COLO668 (cell line): Measurements from ENCODE around the gene LEFTY1.
A peak's percentile ranks its signal among the peaks of the same experiment; 100 is the strongest.
"Not testable (repeated sequence)": the region's sequence is repeated elsewhere in the genome, so short reads cannot be mapped to it uniquely, and the experiment has no call there.

Source experiments
- DNase-seq: peaks from one replicate; lab custom pipeline; 2025; ENCODE audit not compliant: unreplicated experiment; lab: John Stamatoyannopoulos, UW

Gene LEFTY1

DNA sequence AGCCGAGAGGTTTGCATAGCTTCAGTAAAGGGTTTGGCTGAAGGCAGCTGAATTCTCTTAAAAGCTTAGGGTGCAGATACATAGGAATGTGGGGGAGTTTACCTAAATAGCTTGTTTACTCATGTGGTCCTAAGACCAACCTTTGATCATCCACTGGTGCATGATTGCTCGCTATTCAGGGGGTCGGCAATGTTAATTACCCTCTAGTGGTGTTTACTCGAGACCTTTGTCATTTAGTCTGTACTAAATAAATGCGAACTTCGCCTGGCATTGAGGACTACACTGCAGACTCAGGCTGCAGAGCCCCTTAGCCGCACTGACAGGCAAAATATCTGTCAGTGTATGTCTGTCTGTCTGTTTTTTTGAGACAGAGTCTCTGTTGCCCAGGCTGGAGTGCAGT is 38.6 kb downstream of the LEFTY1 start:
- no peak for DNase-seq

DNA sequence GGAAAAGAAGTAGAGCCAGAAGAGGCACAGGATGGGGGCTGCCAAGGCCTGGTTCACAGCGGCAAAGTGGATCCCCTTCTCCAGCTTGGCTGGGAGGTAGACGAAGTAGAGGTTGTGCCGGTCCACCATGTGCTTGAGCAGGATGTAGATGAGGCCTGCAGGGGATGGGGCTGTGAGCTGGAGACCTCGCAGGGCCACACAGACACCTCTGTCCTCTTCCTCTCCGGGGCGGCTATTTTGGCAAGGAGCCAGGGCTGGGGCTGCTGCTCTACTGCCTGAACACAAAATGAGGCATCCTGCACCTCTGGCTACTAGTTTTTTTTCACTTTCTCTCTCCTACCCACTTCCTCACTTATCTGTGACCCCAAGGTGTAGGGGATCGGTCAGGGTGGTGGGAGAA is 39.0 kb downstream of the LEFTY1 start:
- DNase-seq: peak; percentile 76

DNA sequence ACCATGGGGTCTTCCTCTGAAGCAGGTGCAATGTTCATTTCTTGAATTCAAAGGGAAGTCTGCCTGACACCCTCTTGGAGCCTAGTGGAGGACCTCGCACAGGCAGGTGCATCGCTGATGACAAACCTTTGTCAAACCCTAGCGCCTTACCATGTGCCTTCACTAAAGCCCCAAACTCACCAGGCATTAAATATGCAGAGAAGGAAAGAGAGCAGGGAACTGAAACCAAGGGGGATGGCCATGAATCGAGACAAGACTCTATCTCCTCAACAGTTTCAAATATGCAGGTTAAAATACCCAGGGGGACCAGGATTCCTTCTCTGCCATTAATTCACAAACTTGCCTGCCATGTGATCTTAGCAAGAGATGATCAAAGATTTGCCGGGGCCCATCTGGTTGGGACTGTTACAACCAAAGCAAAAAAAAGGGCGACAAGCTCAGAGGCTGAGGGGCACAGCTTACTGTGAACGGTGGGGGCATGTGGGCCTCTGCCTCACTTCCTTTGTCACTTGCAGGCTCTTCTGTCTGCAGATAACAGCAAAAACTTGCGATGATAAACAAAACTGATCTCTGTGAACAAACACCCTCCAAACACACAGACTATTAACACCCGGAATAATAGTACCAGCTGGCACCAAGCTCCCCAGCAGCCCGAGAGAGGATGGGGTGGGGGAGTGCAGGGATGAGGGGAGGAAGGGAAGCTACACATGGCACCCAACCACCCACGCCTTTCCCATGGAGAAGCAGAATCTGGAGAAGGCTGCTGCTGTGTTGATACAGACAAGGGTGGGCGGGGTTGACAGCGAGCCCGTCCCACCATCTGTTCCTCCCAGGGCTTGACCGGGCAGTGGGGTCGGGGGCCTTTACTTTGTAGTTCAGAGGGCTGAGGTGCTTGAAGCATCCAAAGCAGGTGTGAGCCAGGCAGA is 40.7 kb downstream of the LEFTY1 start:
- DNase-seq: no peak

DNA sequence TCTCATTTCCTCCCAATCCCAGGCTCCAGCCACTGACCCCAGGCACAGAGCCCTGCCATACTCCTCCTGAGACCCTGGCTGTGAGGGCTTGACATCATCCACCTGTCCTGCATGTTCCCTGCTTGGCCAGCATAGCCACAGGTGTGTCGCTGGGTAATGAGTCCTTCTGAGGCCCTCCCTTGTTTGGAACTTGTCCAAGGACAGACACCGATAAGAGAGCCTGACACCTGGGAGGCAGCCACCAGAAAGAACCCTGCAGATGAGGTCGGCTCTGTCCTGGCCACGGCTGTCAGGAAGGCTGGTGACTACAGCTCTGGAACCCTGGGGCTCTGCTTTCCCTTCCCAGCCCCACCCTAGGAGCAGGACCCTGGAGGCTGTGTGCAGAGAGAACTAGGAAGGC is 41.3 kb downstream of the LEFTY1 start:
- peak; percentile 91 for DNase-seq

DNA sequence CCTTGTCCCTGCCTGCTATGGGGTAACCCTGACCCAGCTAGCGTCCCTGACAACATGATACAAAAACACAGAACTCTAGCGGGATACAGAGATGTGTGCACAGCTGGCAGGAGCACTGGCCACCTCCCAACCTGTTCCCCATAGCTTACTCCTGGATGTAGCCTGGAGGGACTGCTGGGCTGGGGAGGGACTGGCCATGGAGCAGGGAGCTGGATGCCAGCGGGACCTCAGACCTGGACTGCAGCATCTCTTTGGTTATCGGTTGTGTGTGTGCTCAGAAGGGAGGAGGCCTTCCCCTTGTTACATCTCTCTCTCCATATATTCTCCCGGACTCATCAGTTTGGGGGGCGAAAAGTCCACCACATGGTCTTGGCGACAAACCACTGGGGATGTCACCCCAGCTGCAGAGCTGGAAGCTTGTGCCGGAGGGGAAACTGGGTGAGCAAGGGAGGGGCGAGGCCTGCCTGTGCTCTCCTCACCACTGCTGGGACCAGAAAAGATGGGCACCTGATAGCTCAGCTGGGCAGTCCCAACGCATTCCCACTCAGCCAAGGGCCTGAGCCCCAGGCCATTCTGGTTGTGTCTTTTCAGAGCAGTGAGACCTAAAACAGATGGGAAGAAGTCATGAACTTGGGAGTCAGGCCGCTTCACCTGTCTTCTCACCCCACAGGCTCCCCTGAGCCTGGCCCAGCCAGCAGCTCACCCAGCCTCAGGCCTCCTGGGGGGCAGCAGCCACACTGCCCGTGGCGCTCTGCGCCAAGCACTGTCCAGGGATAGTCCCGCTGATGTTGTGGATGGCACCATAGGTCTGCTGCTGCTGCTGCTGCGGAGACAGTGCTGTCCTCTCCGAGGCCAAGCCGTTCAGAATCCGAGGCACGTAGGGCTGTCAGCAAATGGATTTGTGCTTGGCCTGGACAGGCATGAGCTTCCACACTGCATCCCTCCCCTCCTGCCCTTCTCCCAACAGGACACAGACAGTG is 42.3 kb downstream of the LEFTY1 start:
- peak; percentile 35 for DNase-seq

DNA sequence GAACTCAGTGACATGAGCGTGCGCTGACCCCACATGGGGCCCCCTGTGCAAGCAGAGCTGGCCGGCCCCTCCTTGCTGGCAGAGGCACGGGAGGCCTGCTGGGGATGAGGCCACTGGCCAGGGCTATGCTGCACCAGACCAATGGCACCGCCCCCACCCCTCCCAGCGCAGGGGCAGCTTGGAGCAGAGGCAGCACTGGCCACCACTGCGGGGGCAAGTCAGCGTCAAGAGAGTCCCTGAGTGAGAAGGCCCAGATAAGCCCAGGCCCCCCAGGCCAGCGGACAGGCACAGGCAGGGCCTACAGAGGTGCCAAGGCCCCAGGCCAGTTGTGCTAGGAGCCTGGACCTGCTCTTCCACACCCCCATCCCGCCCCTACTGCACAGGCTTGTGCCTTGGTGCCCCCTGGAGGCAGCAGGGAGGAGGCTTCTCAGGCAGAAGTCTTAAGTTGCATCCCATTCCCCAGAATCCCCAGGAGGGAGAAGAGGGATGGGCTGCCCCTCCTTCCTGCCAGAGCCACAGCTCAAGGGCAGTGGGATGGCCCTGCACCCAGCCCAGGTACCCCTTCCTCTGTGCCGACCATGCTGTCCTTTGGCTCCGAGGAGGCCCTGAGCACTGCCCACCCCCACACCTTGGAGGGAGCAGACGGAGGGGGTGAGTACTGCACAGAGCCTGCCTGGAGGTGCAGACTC is 43.2 kb downstream of the LEFTY1 start:
- peak; percentile 71 for DNase-seq

DNA sequence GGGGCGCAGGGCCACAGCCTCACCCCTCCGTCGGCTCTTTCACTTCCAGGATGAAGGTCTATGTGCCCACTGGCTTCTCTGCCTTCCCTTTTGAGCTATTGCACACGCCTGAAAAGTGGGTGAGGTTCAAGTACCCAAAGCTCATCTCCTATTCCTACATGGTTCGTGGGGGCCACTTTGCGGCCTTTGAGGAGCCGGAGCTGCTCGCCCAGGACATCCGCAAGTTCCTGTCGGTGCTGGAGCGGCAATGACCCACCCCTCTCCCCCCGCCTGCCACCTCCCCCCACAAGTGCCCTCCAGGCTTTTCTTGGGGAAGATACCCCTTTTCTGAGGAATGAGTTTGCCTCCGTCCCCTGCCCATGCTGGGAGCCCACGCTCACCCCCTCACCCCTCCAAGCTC is 43.8 kb downstream of the LEFTY1 start:
- no peak for DNase-seq

DNA sequence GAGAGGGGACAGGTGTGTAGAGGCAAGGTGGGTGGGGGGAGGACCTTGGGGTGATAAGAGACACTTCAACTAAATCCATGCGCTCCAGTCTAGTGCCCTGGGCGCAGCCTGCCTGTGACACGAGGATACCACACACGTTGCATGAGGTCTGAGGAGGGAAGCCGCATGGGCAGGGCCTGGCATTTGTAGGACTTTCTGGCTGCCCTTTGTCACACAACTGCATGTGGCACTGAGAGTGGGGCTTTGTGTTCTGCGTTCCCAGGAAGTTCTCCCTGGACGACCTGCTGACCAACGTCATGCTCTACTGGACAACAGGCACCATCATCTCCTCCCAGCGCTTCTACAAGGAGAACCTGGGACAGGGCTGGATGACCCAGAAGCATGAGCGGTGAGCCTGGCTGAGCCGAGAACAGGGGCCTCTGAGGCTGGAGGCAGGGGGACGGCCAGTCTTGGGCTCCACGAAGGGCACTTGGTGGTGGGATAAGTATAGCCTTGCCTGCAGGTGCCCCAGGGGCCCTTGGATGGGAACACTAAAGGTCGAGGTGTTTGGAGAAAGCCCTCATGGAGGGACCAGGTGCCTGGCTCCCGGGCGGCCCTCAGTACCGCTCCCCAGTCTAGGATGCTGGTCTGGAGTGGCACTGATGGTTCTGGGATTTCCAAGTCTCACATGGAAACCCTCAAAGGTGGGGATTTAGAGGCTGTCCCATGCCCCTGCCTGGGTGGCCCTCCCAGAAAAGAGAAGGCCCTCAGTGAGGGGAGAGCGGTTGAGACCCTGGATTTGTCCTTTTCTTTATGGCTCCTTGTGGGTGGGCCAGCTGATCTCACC is 44.5 kb downstream of the LEFTY1 start:
- DNase-seq: no peak

DNA sequence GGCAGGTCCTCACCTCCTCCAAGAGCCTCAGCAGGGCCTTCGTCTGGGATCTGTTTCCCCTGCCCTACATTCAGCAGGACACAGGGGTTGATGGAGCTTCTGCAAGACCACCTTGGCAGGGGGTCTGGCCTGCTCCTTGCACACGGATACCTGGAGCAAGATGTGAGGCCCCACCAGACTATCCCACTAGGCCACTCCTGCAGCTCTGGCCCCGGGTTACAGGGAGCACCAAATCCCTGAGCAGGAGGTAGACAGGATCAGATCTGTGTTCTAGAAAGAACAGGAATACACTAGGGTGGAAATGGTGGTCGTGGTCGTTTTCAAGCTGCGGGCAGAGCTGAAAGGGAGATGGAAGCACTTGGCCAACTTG is 45.5 kb downstream of the LEFTY1 start:
- DNase-seq: no peak

DNA sequence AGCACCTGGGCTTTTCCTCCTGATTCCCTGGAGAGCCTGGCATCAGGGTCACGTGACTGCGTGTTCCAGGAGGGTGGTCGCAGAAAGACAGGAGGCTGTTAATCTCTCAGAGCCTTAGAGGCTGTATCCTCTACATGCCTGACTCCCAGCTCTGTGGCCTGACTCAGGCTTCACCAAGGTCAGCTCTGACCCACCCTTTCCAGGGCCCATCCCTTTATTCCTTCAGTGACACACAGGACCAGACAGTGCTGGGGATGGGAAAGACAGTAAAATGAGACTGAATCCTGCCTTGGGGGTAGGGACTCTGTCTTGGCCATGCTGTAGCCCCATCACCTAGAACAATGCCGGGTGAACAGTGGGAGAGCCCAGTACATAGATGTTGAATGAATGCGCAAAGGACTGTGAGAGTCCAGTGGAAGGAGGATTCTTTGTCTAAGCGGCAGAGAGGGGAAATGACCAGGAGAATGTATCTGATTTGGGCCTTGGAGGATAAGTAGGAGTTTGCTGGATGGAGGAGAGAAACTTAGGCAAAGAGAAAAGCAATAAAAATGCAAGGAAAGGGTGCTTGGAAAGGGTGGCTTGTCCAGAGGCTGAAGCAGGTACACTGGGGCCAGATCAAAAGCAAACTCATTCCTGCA is 46.0 kb downstream of the LEFTY1 start:
- DNase-seq: no peak

DNA sequence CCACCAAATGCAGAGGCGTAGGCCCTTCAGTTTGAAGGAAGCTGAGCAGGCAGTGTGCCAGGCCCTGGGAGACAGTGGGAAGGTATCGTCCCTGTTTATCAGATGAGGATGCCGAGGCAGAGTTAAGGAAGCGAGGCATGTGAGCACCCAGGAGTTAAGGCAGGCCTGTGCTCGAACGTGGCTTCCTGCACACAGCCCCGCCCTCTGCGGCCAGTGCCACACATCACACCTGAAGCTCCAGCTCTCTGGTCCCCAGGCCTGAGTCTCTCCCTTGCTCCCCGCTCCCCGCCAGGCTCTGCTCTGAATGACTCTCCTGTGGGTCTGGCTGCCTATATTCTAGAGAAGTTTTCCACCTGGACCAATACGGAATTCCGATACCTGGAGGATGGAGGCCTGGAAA is 46.9 kb downstream of the LEFTY1 start:
- DNase-seq: no peak

DNA sequence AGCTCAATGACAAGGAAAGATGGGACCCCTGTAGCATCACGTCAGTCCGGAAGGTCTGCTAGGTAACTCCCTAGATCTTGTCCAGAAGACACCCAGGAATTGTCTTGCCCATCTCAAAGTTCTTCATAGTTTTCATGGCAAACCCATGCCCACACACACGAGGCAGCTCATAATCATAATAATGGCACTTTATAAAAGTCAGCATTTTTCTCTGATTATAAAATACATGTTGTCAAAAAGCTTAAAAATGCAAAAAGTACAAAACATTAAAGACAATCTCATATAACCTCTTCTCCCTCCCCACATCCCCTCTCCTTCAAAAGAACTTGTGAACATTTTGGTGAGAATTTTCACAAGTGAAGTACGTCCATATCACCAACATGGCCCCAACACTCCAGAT is 48.2 kb downstream of the LEFTY1 start:
- no peak for DNase-seq

DNA sequence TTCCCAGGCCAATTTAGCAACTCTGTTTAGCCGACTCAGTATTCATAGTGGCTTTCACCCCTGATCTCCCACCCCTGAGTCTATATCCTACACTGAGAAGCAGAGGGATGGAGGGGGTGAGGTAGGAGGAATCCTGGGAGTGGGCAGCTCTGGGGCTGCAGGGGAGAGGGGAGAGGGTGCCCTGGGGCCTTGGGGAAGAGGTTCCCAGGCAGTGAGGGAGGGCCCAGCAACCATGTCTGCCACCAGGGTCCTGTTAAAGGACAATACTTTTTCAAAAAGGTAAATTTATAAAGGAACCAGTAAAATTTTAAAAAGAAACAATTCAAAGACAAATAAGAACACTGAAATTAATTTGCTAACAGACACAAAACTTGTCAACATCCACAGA is 48.7 kb downstream of the LEFTY1 start:
- DNase-seq: no peak

DNA sequence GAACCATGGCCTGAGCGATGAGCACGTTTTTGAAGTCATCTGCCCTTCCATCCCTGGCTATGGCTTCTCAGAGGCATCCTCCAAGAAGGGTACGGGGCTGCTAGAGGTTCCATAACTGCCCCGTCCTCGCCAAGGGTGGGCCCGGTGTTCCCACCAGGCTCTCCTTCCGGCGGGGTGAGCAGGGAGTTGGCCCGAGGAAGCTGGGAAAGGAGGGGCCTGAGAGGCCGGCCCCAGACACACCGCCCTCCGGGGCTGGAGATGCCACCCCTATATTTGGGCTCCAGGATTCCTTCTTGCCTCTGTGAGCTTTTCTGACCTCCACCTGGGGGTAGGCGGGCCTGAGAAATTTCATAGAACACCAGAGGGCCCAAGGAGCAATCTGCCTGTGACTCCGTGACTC is 50.2 kb downstream of the LEFTY1 start:
- DNase-seq: no peak

DNA sequence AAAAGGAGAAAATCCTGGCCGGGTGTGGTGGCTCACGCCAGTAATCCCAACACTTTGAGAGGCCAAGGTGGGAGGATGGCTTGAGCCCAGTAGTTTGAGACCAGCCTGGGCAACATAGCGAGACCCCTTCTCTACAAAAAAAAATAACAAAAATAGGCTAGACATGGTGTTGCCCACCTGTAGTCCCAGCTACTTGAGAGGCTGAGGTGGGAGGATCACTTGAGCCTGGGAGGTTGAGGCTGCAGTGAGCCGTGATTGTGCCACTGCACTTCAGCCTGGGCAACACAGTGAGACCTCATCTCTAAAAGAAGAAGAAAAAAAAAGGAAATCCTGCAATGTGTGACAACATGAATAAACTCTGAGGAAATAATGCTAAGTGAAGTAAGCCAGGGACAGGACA is 52.6 kb downstream of the LEFTY1 start:
- not testable (repeated sequence) for DNase-seq
